Prostate gland (tissue), 2 donors: ENCODE data around the gene TRNP1. TPM values are rescaled to one million over a fixed set of nuclear protein-coding genes. Genes with fewer than 3 reads are reported as not detected.

Source experiments
- DNase-seq: peaks from one replicate; pipeline ENCODE4 v3.0.0-alpha.2; 2019; ENCODE audit warnings: low spot score
- H3K27ac ChIP-seq, 2 donors: fragments of 200-600 bp; sonication (generic); 2 replicates each; pipeline ENCODE4 v1.5.1; 2017 to 2019
- H3K27me3 ChIP-seq: fragments of 200-600 bp; sonication (generic); replicated peaks from 2 replicates; pipeline ENCODE4 v1.5.1; 2019; ENCODE audit not compliant: insufficient read depth
- H3K36me3 ChIP-seq, 2 donors: fragments of 200-600 bp; sonication (generic); 1 replicate in 1 of 2; 2 replicates in 1 of 2; pipeline versions ENCODE4 v1.5.1 to v1.8.1; 2017 to 2019
- H3K4me1 ChIP-seq: fragments of 200-600 bp; sonication (generic); replicated peaks from 2 replicates; pipeline ENCODE4 v1.5.1; 2019
- H3K4me3 ChIP-seq, 2 donors: fragments of 200-600 bp; sonication (generic); 2 replicates each; pipeline ENCODE4 v1.5.1; 2017 to 2019
- H3K9me3 ChIP-seq: fragments of 200-600 bp; sonication (generic); 2 replicates; pipeline ENCODE4 v1.5.1; 2017
- POLR2A ChIP-seq: fragments of 450-650 bp; IDR thresholded peaks from one replicate; pipeline ENCODE4 v1.6.1; 2016; ENCODE audit warnings: antibody characterized with exemption, mild to moderate bottlenecking
- POLR2AphosphoS5 ChIP-seq: sonication (generic); formaldehyde crosslinking; IDR thresholded peaks from one replicate; pipeline ENCODE4 v1.6.1; 2017; ENCODE audit warnings: antibody characterized with exemption
- WGBS: methylation state at CpG from one replicate; pipeline ENCODE4 v1.1.5; 2018; 5-methylcytosine and 5-hydroxymethylcytosine counted together
- intact Hi-C: fragments of 100-400 bp; cut with DNase I; formaldehyde crosslinking; loops from one replicate; pipeline ENCODE4 v1.14.2; 2022
- total RNA-seq, 2 donors: library from RNA; depleted of rRNA; stranded (reverse); fragments of >200 nt; gene quantifications; one replicate each; pipeline ENCODE4 v1.1.0, GENCODE V29; 2016
- TF ChIP-seq, protein P1 (sequence below), 4 experiments: fragments of 200-600 bp in 2 of 4; fragments of 450-650 bp in 2 of 4; sonication (generic) in 2 of 4; IDR thresholded peaks; 1 replicate in 3 of 4; 2 replicates in 1 of 4; pipeline ENCODE4 v1.5.1; 2016 to 2019; ENCODE audit warnings: antibody characterized with exemption in 4 of 4, mild to moderate bottlenecking in 2 of 4, moderate library complexity in 2 of 4

Gene TRNP1
- total RNA-seq, 2 donors from 2014 or later, result 21.1 to 30.6 TPM

DNA sequence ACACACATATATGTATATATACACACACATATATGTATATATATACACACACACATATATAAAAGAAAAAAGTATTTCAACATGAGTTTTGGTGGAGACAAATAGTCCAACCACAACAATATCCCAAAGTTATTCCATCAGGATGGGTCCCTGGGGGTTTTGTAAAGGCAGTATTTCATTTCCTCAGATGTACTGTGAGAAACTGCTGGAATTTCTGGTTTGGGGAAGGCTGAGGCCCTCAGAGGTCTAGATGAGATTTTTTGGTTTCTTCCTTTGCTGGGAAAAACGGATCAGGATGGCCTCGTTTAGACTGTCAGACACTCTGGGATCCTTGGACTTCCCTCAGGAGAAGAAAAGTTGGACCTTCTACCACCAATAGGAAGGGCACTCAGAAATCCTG is 55.6 kb downstream of the TRNP1 start:
- Histone ChIP-seq H3K27me3 (no peaks in the 10 kb centered on the region), H3K9me3 (no peaks in the 10 kb centered on the region), H3K4me1 (no peaks in the 10 kb centered on the region), H3K27ac (no peak overlapping the region), H3K4me3 (no peak overlapping the region), H3K36me3 (no peaks in the 10 kb centered on the region)
- WGBS, result 71% methylated on average over 2 of the region's 2 CpGs
- DNase-seq, result no peak
- intact Hi-C loops, result loop anchor here (10.0 kb wide), 1 partner anchor 346 kb away; the partner anchor contains the start of gene GPR3
- TF ChIP-seq POLR2A (no peak), POLR2AphosphoS5 (no peak)
- TF ChIP-seq, protein P1, sequence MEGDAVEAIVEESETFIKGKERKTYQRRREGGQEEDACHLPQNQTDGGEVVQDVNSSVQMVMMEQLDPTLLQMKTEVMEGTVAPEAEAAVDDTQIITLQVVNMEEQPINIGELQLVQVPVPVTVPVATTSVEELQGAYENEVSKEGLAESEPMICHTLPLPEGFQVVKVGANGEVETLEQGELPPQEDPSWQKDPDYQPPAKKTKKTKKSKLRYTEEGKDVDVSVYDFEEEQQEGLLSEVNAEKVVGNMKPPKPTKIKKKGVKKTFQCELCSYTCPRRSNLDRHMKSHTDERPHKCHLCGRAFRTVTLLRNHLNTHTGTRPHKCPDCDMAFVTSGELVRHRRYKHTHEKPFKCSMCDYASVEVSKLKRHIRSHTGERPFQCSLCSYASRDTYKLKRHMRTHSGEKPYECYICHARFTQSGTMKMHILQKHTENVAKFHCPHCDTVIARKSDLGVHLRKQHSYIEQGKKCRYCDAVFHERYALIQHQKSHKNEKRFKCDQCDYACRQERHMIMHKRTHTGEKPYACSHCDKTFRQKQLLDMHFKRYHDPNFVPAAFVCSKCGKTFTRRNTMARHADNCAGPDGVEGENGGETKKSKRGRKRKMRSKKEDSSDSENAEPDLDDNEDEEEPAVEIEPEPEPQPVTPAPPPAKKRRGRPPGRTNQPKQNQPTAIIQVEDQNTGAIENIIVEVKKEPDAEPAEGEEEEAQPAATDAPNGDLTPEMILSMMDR (IDR thresholded peaks at IDR 0.05), result no peak

DNA sequence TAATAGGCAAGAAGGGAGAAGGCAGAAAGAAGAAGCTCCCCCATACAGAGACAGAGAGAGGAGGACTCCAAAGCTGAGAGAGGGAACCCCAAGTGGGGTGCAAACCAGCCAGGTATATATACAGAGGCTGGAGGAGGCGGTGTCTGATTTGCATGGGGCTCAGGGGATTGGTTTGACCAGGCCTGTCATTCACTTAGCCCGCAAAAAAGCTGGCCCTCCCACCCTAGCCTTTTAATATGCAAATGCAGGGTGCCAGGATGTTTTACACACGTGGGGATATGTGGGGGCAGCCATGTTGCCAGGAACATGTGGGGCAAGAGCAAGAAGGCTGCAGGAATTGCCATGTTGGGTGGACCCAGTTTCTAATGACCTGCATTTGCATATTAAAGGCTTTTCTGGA is 56.1 kb downstream of the TRNP1 start:
- Histone ChIP-seq H3K4me3 (no peak overlapping the region), H3K27me3 (no peaks in the 10 kb centered on the region), H3K9me3 (no peaks in the 10 kb centered on the region), H3K36me3 (no peaks in the 10 kb centered on the region), H3K4me1 (no peaks in the 10 kb centered on the region), H3K27ac (no peak overlapping the region)
- intact Hi-C loops, result loop anchor here (10.0 kb wide), 1 partner anchor 345 kb away; the partner anchor contains the start of gene GPR3
- no peak for DNase-seq
- WGBS, result 66% methylated on average over 3 of the region's 3 CpGs
- no peak for TF ChIP-seq POLR2AphosphoS5
- TF ChIP-seq, protein P1 (IDR thresholded peaks at IDR 0.05), result no peak

Other genes starting within 250 kb of the TRNP1 start
- 10 to 100 TPM; 26.4 to 32.4 TPM for gene PIGV, start 205.7 kb upstream of the TRNP1 start, total RNA-seq
- 10 to 100 TPM; 20.0 to 30.7 TPM for gene ZDHHC18, start 167.0 kb upstream of the TRNP1 start, total RNA-seq
- 10 to 100 TPM; 39.2 to 80.7 TPM for gene SFN, start 130.5 kb upstream of the TRNP1 start, total RNA-seq
- 10 to 100 TPM; 15.7 to 26.0 TPM for gene GPN2, start 103.4 kb upstream of the TRNP1 start, total RNA-seq
- 10 to 100 TPM in 1 of 2 donors, 1 to 10 TPM in 1; 9.2 to 28.2 TPM for gene GPATCH3, start 93.2 kb upstream of the TRNP1 start, total RNA-seq
- not detected for gene NR0B2, start 79.7 kb upstream of the TRNP1 start, total RNA-seq
- gene NUDC, start 71.9 kb upstream of the TRNP1 start, total RNA-seq, result 10 to 100 TPM; 65.4 to 66.3 TPM
- gene KDF1, start 33.2 kb upstream of the TRNP1 start, total RNA-seq, result 10 to 100 TPM; 14.0 to 42.8 TPM
- 10 to 100 TPM; 19.1 to 19.9 TPM for gene TENT5B, start 19.2 kb downstream of the TRNP1 start, total RNA-seq
- gene SLC9A1, start 161.4 kb downstream of the TRNP1 start, total RNA-seq, result 10 to 100 TPM; 22.9 to 30.4 TPM
- 10 to 100 TPM; 45.1 to 56.1 TPM for gene WDTC1, start 240.9 kb downstream of the TRNP1 start, total RNA-seq